Fibroblast of lung (primary cell): Measurements from ENCODE around the gene MEIOB. TPM values are rescaled to one million over a fixed set of nuclear protein-coding genes. Genes with fewer than 3 reads are reported as not detected.

Experiments used
- DNase-seq, 2 donors: peaks; one replicate each; pipeline versions ENCODE4 v3.0.0 to v3.0.0-alpha.2; 2010; ENCODE audit warnings: low read depth in 2 of 2
- H2AFZ ChIP-seq: 2 replicates; pipeline ENCODE4 v1.5.1; 2012; ENCODE audit warnings: low read length, control low read depth, inconsistent platforms
- H3K27ac ChIP-seq: 2 replicates; pipeline ENCODE4 v1.5.1; 2011; ENCODE audit warnings: low read length, control low read depth; ENCODE audit not compliant: insufficient read depth
- H3K27me3 ChIP-seq: 2 replicates; pipeline ENCODE4 v1.5.1; 2011; ENCODE audit warnings: mild to moderate bottlenecking, low read length; ENCODE audit not compliant: control insufficient read depth, insufficient read depth
- H3K36me3 ChIP-seq: 2 replicates; pipeline ENCODE4 v1.5.1; 2011; ENCODE audit warnings: low read length; ENCODE audit not compliant: control insufficient read depth, insufficient read depth
- H3K4me1 ChIP-seq: 2 replicates; pipeline ENCODE4 v1.5.1; 2011; ENCODE audit warnings: low read length; ENCODE audit not compliant: control insufficient read depth, insufficient read depth; ENCODE audit errors: extremely low read depth
- H3K4me2 ChIP-seq: 2 replicates; pipeline ENCODE4 v1.5.1; 2011; ENCODE audit warnings: low read length, control low read depth; ENCODE audit not compliant: insufficient read depth; ENCODE audit errors: extremely low read depth
- H3K4me3 ChIP-seq, 4 experiments: fragments of 200-600 bp in 1 of 4; sonication (generic) in 1 of 4; replicated peaks in 1 of 4; 2 replicates each; pipeline ENCODE4 v1.5.1; 2011 to 2016; ENCODE audit warnings: low read length in 4 of 4, low read depth in 3 of 4, mild to moderate bottlenecking in 3 of 4, control low read depth in 2 of 4, inconsistent platforms in 1 of 4, mixed read lengths in 1 of 4; ENCODE audit not compliant: insufficient read depth in 1 of 4; ENCODE audit errors: control extremely low read depth in 1 of 4
- H3K79me2 ChIP-seq: 2 replicates; pipeline ENCODE4 v1.5.1; 2012; ENCODE audit warnings: mild to moderate bottlenecking, low read length, inconsistent platforms; ENCODE audit not compliant: control insufficient read depth, insufficient read depth
- H3K9ac ChIP-seq: 2 replicates; pipeline ENCODE4 v1.5.1; 2011; ENCODE audit warnings: mild to moderate bottlenecking, low read length, control low read depth; ENCODE audit not compliant: insufficient read depth
- H3K9me3 ChIP-seq: 2 replicates; pipeline ENCODE4 v1.5.1; 2012; ENCODE audit warnings: low read depth, low read length; ENCODE audit not compliant: control insufficient read depth, insufficient read depth
- H4K20me1 ChIP-seq: 2 replicates; pipeline ENCODE4 v1.5.1; 2011; ENCODE audit warnings: low read length; ENCODE audit not compliant: control insufficient read depth, insufficient read depth; ENCODE audit errors: extremely low read depth
- EZH2 ChIP-seq: IDR thresholded peaks from 2 replicates; pipeline ENCODE4 v1.5.1; 2012; ENCODE audit warnings: low read length, control low read depth, mild to moderate bottlenecking; ENCODE audit errors: missing control alignments
- polyA plus RNA-seq, 2 donors: library from polyadenylated mRNA; depleted of rRNA in 1 of 2; stranded (reverse) in 1 of 2; unstranded in 1 of 2; fragments of >200 nt; gene quantifications; 2 replicates each; pipeline ENCODE4 v1.2.1, GENCODE V29; 2011 to 2012; ENCODE audit warnings: missing spikeins in 1 of 2
- total RNA-seq: library from RNA; depleted of rRNA; stranded (reverse); fragments of >200 nt; gene quantifications from 2 replicates; pipeline ENCODE4 v1.2.1, GENCODE V29; 2014
- TF ChIP-seq, protein P1 (sequence below), 2 donors: IDR thresholded peaks in 1 of 2; conservative IDR thresholded peaks in 1 of 2; 1 replicate in 1 of 2; 2 replicates in 1 of 2; pipeline ENCODE4 v1.5.1; 2011 to 2012; ENCODE audit warnings: low read length in 2 of 2, control low read depth in 1 of 2, inconsistent platforms in 1 of 2, low read depth in 1 of 2, mild to moderate bottlenecking in 1 of 2

Gene MEIOB
- total and polyA plus RNA-seq, 2 donors (not counting 1 experiment from before 2014, with no cell fraction given): not detected

DNA sequence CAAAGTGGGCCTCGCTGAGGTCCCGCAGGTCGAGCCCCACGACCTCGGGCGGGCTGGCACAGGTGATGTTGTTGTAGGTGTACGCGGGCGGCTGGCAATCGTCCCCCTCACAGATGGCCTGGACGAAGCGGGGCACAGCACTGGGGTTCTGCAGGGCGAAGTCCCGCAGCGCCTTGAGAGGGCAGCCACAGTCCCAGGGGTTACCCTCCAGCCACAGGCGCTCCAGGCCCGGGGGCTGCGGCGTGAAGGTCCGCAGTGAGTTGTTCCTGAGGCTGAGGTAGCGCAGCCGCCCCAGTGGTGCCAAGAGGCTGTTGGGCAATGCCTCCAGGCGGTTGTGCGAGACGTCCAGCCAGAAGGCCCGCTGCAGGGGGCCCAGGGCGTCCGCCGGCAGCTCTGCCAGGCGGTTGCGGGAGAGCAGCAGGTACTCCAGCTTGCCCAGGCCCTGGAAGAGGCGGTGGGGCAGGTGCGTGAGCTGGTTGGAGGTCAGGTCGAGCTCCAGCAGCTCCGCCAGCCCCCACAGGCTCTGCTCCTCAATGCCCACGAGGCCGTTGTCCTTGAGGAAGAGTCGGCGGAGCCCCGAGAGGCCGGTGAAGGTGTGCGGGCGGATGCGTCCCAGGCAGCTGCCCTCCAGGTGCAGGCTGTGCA, 81.2 kb downstream of the MEIOB start:
- no peaks in the 10 kb centered on the region for H3K9me3 ChIP-seq
- H3K4me1 ChIP-seq: no peaks in the 10 kb centered on the region
- TF ChIP-seq EZH2: no peak
- TF ChIP-seq, protein P1, sequence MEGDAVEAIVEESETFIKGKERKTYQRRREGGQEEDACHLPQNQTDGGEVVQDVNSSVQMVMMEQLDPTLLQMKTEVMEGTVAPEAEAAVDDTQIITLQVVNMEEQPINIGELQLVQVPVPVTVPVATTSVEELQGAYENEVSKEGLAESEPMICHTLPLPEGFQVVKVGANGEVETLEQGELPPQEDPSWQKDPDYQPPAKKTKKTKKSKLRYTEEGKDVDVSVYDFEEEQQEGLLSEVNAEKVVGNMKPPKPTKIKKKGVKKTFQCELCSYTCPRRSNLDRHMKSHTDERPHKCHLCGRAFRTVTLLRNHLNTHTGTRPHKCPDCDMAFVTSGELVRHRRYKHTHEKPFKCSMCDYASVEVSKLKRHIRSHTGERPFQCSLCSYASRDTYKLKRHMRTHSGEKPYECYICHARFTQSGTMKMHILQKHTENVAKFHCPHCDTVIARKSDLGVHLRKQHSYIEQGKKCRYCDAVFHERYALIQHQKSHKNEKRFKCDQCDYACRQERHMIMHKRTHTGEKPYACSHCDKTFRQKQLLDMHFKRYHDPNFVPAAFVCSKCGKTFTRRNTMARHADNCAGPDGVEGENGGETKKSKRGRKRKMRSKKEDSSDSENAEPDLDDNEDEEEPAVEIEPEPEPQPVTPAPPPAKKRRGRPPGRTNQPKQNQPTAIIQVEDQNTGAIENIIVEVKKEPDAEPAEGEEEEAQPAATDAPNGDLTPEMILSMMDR (conservative IDR thresholded peaks at IDR 0.05 in 1 of 2, IDR thresholded peaks at IDR 0.05 in 1 of 2; ENCODE audit: low read depth in 1 of 2, low read length in 2 of 2): no peak
- peaks cover 20% of the 10 kb centered on the region for H3K36me3 ChIP-seq
- no peak for DNase-seq
- no peak overlapping the region for H3K4me2 ChIP-seq
- no peak overlapping the region for H3K4me3 ChIP-seq
- H3K79me2 ChIP-seq: peaks cover 11% of the 10 kb centered on the region
- no peaks in the 10 kb centered on the region for H3K27me3 ChIP-seq
- H2AFZ ChIP-seq: no peak overlapping the region
- no peaks in the 10 kb centered on the region for H4K20me1 ChIP-seq
- no peak overlapping the region for H3K9ac ChIP-seq
- H3K27ac ChIP-seq: no peak overlapping the region

DNA sequence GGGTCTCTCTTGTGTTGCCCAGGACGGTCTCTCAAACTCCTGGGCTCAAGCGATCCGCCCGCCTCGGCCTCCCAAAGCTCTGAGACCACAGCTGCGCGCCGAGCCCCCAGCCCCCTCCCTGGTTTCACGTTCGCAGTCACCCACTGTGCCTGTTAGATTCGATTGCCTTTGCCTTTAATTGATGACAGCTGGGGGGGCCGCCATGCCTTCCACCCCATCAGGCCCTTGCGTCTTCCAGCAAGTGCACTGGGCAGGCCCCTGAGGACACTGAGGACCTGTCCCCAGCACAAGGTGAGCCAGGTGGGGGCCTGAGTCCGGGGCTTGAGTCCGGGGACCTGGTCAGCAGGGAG, 81.7 kb downstream of the MEIOB start:
- H3K27me3 ChIP-seq: no peaks in the 10 kb centered on the region
- no peaks in the 10 kb centered on the region for H3K4me1 ChIP-seq
- no peak overlapping the region for H3K4me2 ChIP-seq
- H3K4me3 ChIP-seq: no peak overlapping the region
- H3K79me2 ChIP-seq: peaks cover 16% of the 10 kb centered on the region
- H2AFZ ChIP-seq: no peak overlapping the region
- H3K27ac ChIP-seq: no peak overlapping the region
- H3K36me3 ChIP-seq: peaks cover 20% of the 10 kb centered on the region
- H3K9ac ChIP-seq: no peak overlapping the region
- TF ChIP-seq, protein P1 (conservative IDR thresholded peaks at IDR 0.05 in 1 of 2, IDR thresholded peaks at IDR 0.05 in 1 of 2; ENCODE audit: low read depth in 1 of 2, low read length in 2 of 2): no peak
- TF ChIP-seq EZH2: no peak
- DNase-seq: no peak
- H3K9me3 ChIP-seq: no peaks in the 10 kb centered on the region
- no peaks in the 10 kb centered on the region for H4K20me1 ChIP-seq

DNA sequence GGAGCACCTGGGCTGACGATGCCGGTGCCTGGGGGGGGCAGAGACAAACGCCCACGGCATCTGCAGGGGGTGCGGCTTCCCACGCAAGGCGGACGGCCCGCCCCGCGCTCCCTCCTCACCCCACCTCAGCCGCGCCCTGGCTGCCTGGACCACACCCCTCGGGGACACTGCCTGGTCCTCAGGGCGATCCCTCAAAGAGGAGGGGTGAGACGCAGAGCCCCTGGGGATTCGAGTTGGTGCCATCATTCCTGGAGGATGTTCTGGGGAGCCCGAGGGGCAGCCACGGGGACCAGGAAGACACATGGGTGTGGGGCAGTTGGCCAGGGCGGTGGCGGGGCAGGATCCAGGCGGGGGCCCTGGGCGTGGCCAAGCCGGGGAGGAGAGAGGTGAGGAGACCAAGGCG, 82.3 kb downstream of the MEIOB start:
- no peaks in the 10 kb centered on the region for H3K27me3 ChIP-seq
- peaks cover 21% of the 10 kb centered on the region for H3K79me2 ChIP-seq
- H3K4me1 ChIP-seq: no peaks in the 10 kb centered on the region
- H3K4me3 ChIP-seq: no peak overlapping the region
- peaks cover 20% of the 10 kb centered on the region for H3K36me3 ChIP-seq
- H2AFZ ChIP-seq: no peak overlapping the region
- no peaks in the 10 kb centered on the region for H4K20me1 ChIP-seq
- DNase-seq: no peak
- no peak overlapping the region for H3K9ac ChIP-seq
- no peaks in the 10 kb centered on the region for H3K9me3 ChIP-seq
- no peak overlapping the region for H3K4me2 ChIP-seq
- H3K27ac ChIP-seq: no peak overlapping the region
- no peak for TF ChIP-seq EZH2
- TF ChIP-seq, protein P1 (conservative IDR thresholded peaks at IDR 0.05 in 1 of 2, IDR thresholded peaks at IDR 0.05 in 1 of 2; ENCODE audit: low read depth in 1 of 2, low read length in 2 of 2): no peak
